Peyer's patch (tissue), 4 donors: ENCODE measurements around the gene OR10A2. TPM values are rescaled to one million over a fixed set of nuclear protein-coding genes. Genes with fewer than 3 reads are reported as not detected.

ENCODE experiments used
- DNase-seq, 3 donors: peaks; one replicate each; pipeline ENCODE4 v3.0.0-alpha.2; 2017 to 2019
- H3K27ac ChIP-seq, 4 donors: fragments of 200-600 bp; sonication (generic); one replicate each; pipeline ENCODE4 v1.5.1; 2016 to 2019
- H3K27me3 ChIP-seq, 2 donors: fragments of 200-600 bp; sonication (generic); one replicate each; pipeline ENCODE4 v1.5.1; 2019
- H3K36me3 ChIP-seq, 3 donors: fragments of 200-600 bp; sonication (generic); one replicate each; pipeline ENCODE4 v1.5.1; 2016 to 2019
- H3K4me1 ChIP-seq, 4 donors: fragments of 200-600 bp; sonication (generic); one replicate each; pipeline ENCODE4 v1.5.1; 2016 to 2019
- H3K4me3 ChIP-seq, 4 donors: fragments of 200-600 bp; sonication (generic); 1 replicate in 3 of 4; 2 replicates in 1 of 4; pipeline ENCODE4 v1.5.1; 2016 to 2019; ENCODE audit warnings: mild to moderate bottlenecking in 1 of 4
- H3K9me3 ChIP-seq, 4 donors: fragments of 200-600 bp; sonication (generic); one replicate each; pipeline ENCODE4 v1.5.1; 2016 to 2019; ENCODE audit warnings: mild to moderate bottlenecking in 1 of 4
- POLR2A ChIP-seq, 2 donors: fragments of 450-650 bp; IDR thresholded peaks; one replicate each; pipeline ENCODE4 v1.5.1; 2017; ENCODE audit warnings: antibody characterized with exemption in 2 of 2, mild to moderate bottlenecking in 2 of 2, moderate library complexity in 2 of 2
- total RNA-seq, 4 donors: library from RNA; depleted of rRNA; stranded (reverse); fragments of >200 nt; gene quantifications; one replicate each; pipeline ENCODE4 v1.1.0, GENCODE V29; 2016
- TF ChIP-seq, protein P1 (sequence below), 6 experiments: fragments of 450-650 bp in 4 of 6; fragments of 200-600 bp in 2 of 6; sonication (generic) in 1 of 6; IDR thresholded peaks; one replicate each; pipeline ENCODE4 v1.5.1; 2017 to 2019; ENCODE audit warnings: antibody characterized with exemption in 6 of 6, mild to moderate bottlenecking in 3 of 6, moderate library complexity in 1 of 6

The OR10A2 gene
- total RNA-seq, 4 donors from 2014 or later: not detected

DNA sequence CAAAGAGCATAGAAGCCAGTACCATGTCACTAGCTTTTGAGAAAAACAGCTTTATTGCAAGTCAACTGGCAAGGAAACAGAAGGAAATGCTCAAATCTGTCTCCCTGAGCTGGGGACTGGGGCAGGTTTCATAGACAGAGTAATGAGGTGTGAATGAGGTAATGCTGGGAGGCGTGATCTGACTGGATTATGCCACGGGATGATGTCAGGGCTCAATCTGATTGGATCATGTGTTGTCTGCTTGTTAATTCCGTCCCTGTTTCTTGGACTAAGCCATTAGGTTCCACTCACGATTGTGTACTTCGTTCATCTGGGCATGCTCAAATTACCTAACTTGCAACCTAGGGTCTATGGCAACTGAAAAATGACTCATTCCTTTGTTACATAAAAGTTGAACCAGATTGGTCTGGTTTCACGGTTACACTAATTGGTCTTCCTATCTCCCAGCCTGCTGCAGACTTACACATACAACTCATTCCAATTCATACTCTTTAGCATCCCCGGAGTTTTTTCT is 37.6 kb upstream of the OR10A2 start:
- no peak for DNase-seq
- no peak overlapping the region for H3K4me3 ChIP-seq

DNA sequence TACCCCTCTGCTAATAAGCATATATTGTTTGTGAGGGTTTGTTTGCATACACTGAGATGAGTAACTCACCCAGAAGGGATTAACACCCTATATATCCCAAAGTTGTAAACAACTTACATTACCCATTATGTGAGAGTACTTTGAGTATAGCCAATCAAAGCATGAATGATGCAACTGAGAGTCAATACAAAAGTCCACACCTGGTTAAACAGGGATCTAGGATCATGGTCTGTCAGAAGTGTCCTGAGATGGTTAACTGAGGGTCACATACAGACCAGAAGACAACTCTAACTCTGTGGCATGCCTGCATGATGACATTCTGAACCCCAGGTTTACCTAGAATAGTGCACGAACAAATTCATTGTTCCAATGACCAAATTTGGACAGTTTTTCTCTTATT is 34.8 kb upstream of the OR10A2 start:
- Histone ChIP-seq H3K9me3 (no peaks in the 10 kb centered on the region), H3K4me1 (no peaks in the 10 kb centered on the region), H3K27ac (no peak overlapping the region), H3K36me3 (no peaks in the 10 kb centered on the region), H3K27me3 (no peaks in the 10 kb centered on the region), H3K4me3 (no peak overlapping the region)
- no peak for DNase-seq
- no peak for TF ChIP-seq POLR2A (IDR thresholded peaks at IDR 0.05)
- TF ChIP-seq, protein P1, sequence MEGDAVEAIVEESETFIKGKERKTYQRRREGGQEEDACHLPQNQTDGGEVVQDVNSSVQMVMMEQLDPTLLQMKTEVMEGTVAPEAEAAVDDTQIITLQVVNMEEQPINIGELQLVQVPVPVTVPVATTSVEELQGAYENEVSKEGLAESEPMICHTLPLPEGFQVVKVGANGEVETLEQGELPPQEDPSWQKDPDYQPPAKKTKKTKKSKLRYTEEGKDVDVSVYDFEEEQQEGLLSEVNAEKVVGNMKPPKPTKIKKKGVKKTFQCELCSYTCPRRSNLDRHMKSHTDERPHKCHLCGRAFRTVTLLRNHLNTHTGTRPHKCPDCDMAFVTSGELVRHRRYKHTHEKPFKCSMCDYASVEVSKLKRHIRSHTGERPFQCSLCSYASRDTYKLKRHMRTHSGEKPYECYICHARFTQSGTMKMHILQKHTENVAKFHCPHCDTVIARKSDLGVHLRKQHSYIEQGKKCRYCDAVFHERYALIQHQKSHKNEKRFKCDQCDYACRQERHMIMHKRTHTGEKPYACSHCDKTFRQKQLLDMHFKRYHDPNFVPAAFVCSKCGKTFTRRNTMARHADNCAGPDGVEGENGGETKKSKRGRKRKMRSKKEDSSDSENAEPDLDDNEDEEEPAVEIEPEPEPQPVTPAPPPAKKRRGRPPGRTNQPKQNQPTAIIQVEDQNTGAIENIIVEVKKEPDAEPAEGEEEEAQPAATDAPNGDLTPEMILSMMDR (IDR thresholded peaks at IDR 0.05): no peak

More for the DNA sequence above, 37.6 kb upstream of the OR10A2 start:
- Histone ChIP-seq H3K36me3 (no peaks in the 10 kb centered on the region), H3K27me3 (no peaks in the 10 kb centered on the region), H3K9me3 (peaks cover 0 to under 1% (median 0%) of the 10 kb centered on the region in 4 donors), H3K27ac (no peak overlapping the region), H3K4me1 (no peaks in the 10 kb centered on the region)
- TF ChIP-seq POLR2A (IDR thresholded peaks at IDR 0.05): no peak
- TF ChIP-seq, protein P1 (IDR thresholded peaks at IDR 0.05): no peak

DNA sequence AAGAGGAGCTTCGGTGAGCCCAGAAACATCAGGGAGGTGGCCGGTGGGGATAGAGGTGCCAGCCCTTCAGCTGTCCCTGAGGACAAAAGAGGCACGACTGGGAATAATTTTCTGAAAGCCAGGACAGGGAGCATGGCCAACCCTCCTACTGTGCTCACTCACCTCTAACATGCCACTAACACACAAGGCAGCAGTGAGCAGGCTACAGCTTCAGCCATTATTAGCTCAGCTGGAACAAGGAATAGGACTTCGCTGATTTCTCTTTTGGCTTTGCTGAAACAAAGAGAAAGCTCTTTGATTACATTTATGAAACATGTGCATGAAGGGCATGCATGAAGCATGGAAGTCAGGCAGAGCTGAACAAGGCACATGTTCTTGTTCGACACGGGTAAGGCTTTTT is 29.5 kb upstream of the OR10A2 start:
- H3K27ac ChIP-seq: no peak overlapping the region
- H3K4me3 ChIP-seq: no peak overlapping the region
- DNase-seq: no peak
- TF ChIP-seq, protein P1 (IDR thresholded peaks at IDR 0.05): no peak
- TF ChIP-seq POLR2A (IDR thresholded peaks at IDR 0.05): no peak
- no peaks in the 10 kb centered on the region for H3K36me3 ChIP-seq
- no peaks in the 10 kb centered on the region for H3K4me1 ChIP-seq
- H3K27me3 ChIP-seq: no peaks in the 10 kb centered on the region
- H3K9me3 ChIP-seq: no peaks in the 10 kb centered on the region

DNA sequence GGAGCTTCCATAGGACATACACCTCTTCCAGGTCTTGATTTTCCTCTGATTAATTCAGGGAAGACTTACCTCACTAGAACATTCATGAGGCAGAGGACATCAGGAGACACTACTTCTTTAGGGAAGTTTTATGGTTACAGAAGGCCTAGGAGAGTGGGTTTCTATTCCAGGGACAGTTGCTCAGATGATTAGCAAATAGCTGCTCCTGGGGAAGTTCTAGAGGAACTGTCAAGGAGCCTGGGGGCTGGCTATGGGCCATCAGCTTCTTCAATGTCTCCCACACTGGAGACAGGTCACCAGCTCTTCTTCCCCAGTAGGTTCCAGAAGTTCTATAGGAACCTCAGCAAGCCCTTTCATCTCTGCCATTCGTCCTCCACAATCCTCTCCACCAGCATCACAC is 28.8 kb upstream of the OR10A2 start:
- H3K27me3 ChIP-seq: no peaks in the 10 kb centered on the region
- no peaks in the 10 kb centered on the region for H3K36me3 ChIP-seq
- no peaks in the 10 kb centered on the region for H3K4me1 ChIP-seq
- no peak for TF ChIP-seq POLR2A (IDR thresholded peaks at IDR 0.05)
- TF ChIP-seq, protein P1 (IDR thresholded peaks at IDR 0.05): no peak
- H3K27ac ChIP-seq: no peak overlapping the region
- H3K9me3 ChIP-seq: no peaks in the 10 kb centered on the region
- no peak for DNase-seq
- no peak overlapping the region for H3K4me3 ChIP-seq

DNA sequence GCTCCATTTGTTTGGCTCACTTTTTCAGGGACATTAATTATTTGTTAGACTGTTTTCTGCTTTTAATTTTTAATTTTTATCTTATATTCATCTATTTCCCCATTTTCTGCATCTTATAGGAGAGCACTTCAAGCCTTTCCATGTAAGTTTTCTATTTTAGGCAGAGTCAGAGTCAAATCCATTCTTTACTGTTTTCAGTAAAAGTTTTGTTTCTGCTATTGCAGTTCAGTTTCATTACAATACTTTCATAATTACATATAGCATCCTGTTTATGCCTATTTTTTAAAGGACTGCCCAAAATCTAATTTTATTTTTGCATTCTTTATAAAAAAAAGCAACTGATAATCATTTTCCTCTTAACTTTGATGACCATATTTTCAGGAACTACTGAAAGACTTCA is 21.2 kb upstream of the OR10A2 start:
- H3K9me3 ChIP-seq: no peaks in the 10 kb centered on the region
- no peak overlapping the region for H3K27ac ChIP-seq
- H3K4me1 ChIP-seq: no peaks in the 10 kb centered on the region
- H3K27me3 ChIP-seq: no peaks in the 10 kb centered on the region
- no peak overlapping the region for H3K4me3 ChIP-seq
- no peak for TF ChIP-seq POLR2A (IDR thresholded peaks at IDR 0.05)
- TF ChIP-seq, protein P1 (IDR thresholded peaks at IDR 0.05): no peak
- no peaks in the 10 kb centered on the region for H3K36me3 ChIP-seq
- no peak for DNase-seq

DNA sequence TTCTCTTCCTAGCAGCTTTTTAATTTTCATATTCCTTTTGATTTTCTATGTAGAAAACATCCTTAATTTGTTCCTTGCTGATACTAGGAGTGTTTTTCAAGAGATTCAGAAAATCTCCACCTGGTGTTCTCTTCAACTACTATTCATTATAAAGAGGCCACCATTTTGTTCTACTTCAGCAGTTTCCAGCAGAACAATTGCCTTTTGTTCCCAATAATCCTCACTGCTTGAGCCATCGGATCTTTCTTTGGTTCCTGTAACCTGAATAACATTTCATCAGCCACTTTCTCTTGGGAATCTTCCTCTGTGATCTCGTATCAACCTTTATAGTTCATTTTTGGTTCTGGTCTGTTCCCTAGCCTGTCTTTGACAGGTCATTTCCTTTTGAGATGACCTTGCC is 19.2 kb upstream of the OR10A2 start:
- no peak for DNase-seq
- no peaks in the 10 kb centered on the region for H3K27me3 ChIP-seq
- H3K9me3 ChIP-seq: no peaks in the 10 kb centered on the region
- no peaks in the 10 kb centered on the region for H3K4me1 ChIP-seq
- H3K36me3 ChIP-seq: no peaks in the 10 kb centered on the region
- no peak overlapping the region for H3K4me3 ChIP-seq
- TF ChIP-seq POLR2A (IDR thresholded peaks at IDR 0.05): no peak
- TF ChIP-seq, protein P1 (IDR thresholded peaks at IDR 0.05): no peak
- H3K27ac ChIP-seq: no peak overlapping the region
